ENCODE data around the gene FUOM. TPM values are rescaled to one million over a fixed set of nuclear protein-coding genes. Genes with fewer than 3 reads are reported as not detected.

The FUOM gene
- polyA plus RNA-seq, 1 of the 3 experiments (the other 2 are of a cell fraction) = 32.5 TPM

GRCh38 chr10:133405272-133405671, 47.5 kb upstream of the FUOM start (continued):
- TF ChIP-seq IRF3 (IDR thresholded peaks at IDR 0.05; ENCODE audit: low read depth, low read length) (no peak), GABPA (IDR thresholded peaks at IDR 0.05; ENCODE audit: low read depth) (no peak), POLR2AphosphoS5 (IDR thresholded peaks at IDR 0.05; ENCODE audit: low read depth, low read length) (no peak)

- WGBS (ENCODE audit: low lambda C conversion rate) = 91% methylated on average over 5 of the region's 5 CpGs
- Histone ChIP-seq H3K79me2 (ENCODE audit: insufficient read depth) (peaks cover 48% of the 10 kb centered on the region), H3K4me2 (no peak overlapping the region), H3K4me1 (ENCODE audit: control insufficient read depth in 1 of 2, insufficient read depth in 2 of 2, low read depth in 1 of 2, low read length in 1 of 2) (peaks cover 0 to 12% of the 10 kb centered on the region in 2 experiments; a peak in 3 of 4 replicates), H3K9ac (no peak overlapping the region), H3K36me3 (replicated peaks in 1 of 2; ENCODE audit: control insufficient read depth in 1 of 2, insufficient read depth in 2 of 2, low read length in 1 of 2) (peaks cover 36 to 56% of the 10 kb centered on the region in 2 experiments), H3K4me3 (ENCODE audit: low read depth in 2 of 2, low read length in 1 of 2) (no peak overlapping the region), H3K27ac (ENCODE audit: low read depth in 2 of 2, low read length in 1 of 2) (no peak overlapping the region), H3K9me2 (no peaks in the 10 kb centered on the region), H4K20me1 (ENCODE audit: insufficient read depth) (peaks cover 13% of the 10 kb centered on the region; the same call in 1 of the 2 replicates), H3F3A (replicated peaks; ENCODE audit: insufficient read depth) (peaks cover 18% of the 10 kb centered on the region), H2AFZ (ENCODE audit: low read depth) (no peak overlapping the region), H3K9me3 (no peaks in the 10 kb centered on the region), H3K27me3 (ENCODE audit: insufficient read depth) (no peaks in the 10 kb centered on the region)
- CTCF ChIA-PET = no interaction called here
- TF ChIP-seq RXRA (IDR thresholded peaks at IDR 0.05; ENCODE audit: borderline replicate concordance, low read depth) (no peak), EZH2phosphoT487 (IDR thresholded peaks at IDR 0.05; ENCODE audit: borderline replicate concordance, low read depth) (no peak), REST (IDR thresholded peaks at IDR 0.05; ENCODE audit: low read depth, low read length) (no peak), NRF1 (IDR thresholded peaks at IDR 0.05; ENCODE audit: low read depth, low read length) (no peak), CTCF (IDR thresholded peaks at IDR 0.05) (no peak), MAX (IDR thresholded peaks at IDR 0.05; ENCODE audit: low read depth) (no peak), GABPA (IDR thresholded peaks at IDR 0.05; ENCODE audit: low read depth) (no peak)
- no peak for DNase-seq
- POLR2A ChIA-PET = no interaction called here
Measured at GRCh38 chr10:133403784-133404183, 46.0 kb upstream of the FUOM start.

Measured in SK-N-SH (cell line).